ENCODE results near the gene GTSE1.
A peak's percentile ranks its signal among the peaks of the same experiment; 100 is the strongest.

The GTSE1 gene

DNA sequence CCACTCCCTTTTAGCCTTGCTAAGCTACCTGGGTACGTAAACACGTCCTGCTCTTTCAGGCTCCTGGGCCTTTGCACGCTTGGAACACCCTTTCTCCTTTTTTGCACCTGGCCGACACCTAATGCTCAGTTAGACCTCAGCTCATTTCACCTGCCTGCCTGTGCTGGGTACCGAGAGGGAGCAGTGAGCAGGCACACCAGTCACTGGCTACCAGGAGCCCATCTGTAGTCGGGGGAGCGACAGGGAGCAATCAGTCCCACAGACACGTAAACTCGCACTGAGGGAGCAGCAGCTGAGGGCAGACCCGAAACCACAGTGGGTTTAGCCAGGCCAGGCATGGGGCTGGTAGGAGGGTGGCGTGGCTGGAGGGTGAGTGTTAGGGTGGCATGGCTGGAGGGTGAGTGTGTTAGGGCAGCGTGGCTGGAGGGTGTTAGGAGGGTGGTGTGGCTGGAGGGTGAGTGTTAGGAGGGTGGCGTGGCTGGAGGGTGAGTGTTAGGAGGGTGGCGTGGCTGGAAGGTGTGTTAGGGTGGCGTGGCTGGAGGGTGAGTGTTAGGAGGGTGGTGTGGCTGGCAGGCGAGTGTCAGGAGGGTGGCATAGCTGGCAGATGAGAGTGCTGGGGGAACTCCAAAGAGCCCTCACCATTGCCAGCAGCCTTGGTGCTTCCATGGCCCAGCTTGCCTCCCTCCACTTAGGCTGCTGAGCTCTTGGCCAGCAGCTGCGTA lies 6.4 kb upstream of the GTSE1 start:
- H3K36me3 ChIP-seq (ENCODE audit: insufficient read depth, low read length): peaks cover 35% of the 10 kb centered on the region
- H3K27ac ChIP-seq (ENCODE audit: low read depth, low read length): no peak overlapping the region
- H3K9ac ChIP-seq (ENCODE audit: low read length): no peak overlapping the region
- no peaks in the 10 kb centered on the region for H3K4me1 ChIP-seq (ENCODE audit: insufficient read depth, low read length)
- H3K9me3 ChIP-seq (ENCODE audit: low read length): no peaks in the 10 kb centered on the region
- H3K4me3 ChIP-seq (ENCODE audit: low read depth in 1 of 2, low read length in 2 of 2): no peak overlapping the region
- no peaks in the 10 kb centered on the region for H3K27me3 ChIP-seq (ENCODE audit: control insufficient read depth in 1 of 2, insufficient read depth in 2 of 2, low read length in 2 of 2)

DNA sequence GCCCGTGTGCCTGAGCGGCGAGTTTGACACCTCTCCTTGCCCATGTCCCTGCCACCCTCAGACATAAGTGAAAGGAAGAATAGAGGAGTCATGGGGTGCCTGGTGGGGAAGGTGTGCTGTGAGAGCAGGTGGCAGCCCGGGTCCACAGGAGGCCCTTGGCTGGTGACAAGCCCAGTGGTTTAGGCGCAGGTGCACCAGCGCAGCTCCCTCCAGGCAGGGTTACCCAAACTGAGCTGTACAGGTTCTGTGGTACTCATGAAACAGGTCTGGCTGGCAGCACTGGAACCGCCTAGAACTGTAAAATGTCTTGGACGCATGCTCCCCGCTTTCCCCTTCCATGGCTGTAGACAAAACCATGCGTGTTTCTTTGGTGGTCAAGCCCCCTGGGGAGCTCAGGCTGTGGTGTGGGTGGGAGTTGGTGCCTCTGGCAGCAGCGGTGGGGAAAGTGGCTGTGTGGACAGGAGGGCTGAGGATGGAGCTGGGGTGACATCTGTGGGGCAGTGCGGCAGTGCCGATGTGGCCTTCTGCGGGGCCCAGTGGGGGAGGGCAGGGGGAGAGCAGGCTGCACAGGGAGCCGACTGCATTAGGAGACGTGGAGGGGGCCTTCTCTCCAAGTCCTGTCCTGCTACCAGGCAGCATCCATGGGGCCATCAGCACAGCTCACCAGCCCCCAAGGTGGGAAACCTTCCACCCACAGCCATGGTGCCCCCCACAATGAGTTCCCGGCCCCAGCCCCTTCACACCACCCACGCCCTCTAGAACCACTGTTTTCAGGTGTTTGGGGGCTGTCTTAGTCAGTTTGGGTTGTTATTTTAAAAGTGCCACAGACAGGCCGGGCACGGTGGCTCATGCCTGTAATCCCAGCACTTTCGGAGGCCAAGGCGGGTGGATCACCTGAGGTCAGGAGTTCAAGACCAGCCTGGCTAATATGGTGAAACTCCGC lies 5.6 kb upstream of the GTSE1 start:
- Histone ChIP-seq H3K4me1 (ENCODE audit: insufficient read depth, low read length) (peaks cover 8% of the 10 kb centered on the region), H3K27ac (ENCODE audit: low read depth, low read length) (no peak overlapping the region), H3K4me3 (ENCODE audit: low read depth in 1 of 2, low read length in 2 of 2) (no peak overlapping the region), H3K36me3 (ENCODE audit: insufficient read depth, low read length) (peaks cover 33% of the 10 kb centered on the region), H3K9ac (ENCODE audit: low read length) (no peak overlapping the region), H3K9me3 (ENCODE audit: low read length) (no peaks in the 10 kb centered on the region), H3K27me3 (ENCODE audit: control insufficient read depth in 1 of 2, insufficient read depth in 2 of 2, low read length in 2 of 2) (no peaks in the 10 kb centered on the region)

DNA sequence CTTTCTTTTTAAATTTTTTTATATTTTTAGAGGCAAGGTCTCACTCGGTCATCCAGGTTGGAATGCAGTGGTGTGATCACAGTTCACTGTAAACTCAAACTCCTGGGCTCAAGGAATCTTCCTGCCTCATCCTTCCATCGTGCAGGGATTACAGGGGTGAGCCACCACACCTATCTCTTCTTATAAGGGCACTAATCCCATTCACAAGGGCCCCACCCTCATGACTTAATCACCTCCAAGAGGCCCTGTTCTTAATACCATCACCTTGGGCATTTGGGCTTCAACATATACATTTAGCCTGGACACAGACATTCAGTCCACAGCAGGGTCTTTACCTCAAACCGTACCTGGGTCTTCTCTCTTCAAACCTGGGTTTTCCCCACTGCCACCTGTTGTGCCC lies 4.5 kb upstream of the GTSE1 start:
- H3K4me3 ChIP-seq (ENCODE audit: low read depth in 1 of 2, low read length in 2 of 2): no peak overlapping the region
- H3K9me3 ChIP-seq (ENCODE audit: low read length): no peaks in the 10 kb centered on the region
- peaks cover 13% of the 10 kb centered on the region for H3K4me1 ChIP-seq (ENCODE audit: insufficient read depth, low read length)
- H3K36me3 ChIP-seq (ENCODE audit: insufficient read depth, low read length): peaks cover 26% of the 10 kb centered on the region
- no peak overlapping the region for H3K27ac ChIP-seq (ENCODE audit: low read depth, low read length)
- H3K27me3 ChIP-seq (ENCODE audit: control insufficient read depth in 1 of 2, insufficient read depth in 2 of 2, low read length in 2 of 2): no peaks in the 10 kb centered on the region
- no peak overlapping the region for H3K9ac ChIP-seq (ENCODE audit: low read length)

DNA sequence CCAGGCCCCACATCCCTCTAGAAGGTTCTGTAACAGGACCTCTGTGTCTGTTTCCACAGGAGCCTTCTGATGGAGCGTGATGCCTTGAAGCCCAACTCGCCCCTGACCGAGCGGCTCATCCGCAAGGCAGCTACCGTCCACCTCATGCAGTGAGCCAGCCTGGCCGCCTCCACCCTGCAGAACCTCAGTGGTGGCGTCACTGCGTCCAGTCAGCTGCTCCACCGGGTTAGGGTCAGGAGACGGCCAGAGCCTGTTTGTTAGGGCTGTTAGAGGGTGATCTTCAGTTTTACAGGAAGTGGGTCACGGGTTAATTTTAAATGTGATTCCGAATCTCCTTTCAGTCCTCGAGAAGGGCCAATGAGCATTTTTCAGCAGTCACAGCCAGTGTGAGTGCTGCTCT lies 3.9 kb upstream of the GTSE1 start:
- Histone ChIP-seq H3K4me3 (ENCODE audit: low read depth in 1 of 2, low read length in 2 of 2) (no peak overlapping the region), H3K27me3 (ENCODE audit: control insufficient read depth in 1 of 2, insufficient read depth in 2 of 2, low read length in 2 of 2) (no peaks in the 10 kb centered on the region), H3K27ac (ENCODE audit: low read depth, low read length) (no peak overlapping the region), H3K9me3 (ENCODE audit: low read length) (no peaks in the 10 kb centered on the region), H3K9ac (ENCODE audit: low read length) (no peak overlapping the region), H3K36me3 (ENCODE audit: insufficient read depth, low read length) (peaks cover 21% of the 10 kb centered on the region), H3K4me1 (ENCODE audit: insufficient read depth, low read length) (peaks cover 17% of the 10 kb centered on the region)

DNA sequence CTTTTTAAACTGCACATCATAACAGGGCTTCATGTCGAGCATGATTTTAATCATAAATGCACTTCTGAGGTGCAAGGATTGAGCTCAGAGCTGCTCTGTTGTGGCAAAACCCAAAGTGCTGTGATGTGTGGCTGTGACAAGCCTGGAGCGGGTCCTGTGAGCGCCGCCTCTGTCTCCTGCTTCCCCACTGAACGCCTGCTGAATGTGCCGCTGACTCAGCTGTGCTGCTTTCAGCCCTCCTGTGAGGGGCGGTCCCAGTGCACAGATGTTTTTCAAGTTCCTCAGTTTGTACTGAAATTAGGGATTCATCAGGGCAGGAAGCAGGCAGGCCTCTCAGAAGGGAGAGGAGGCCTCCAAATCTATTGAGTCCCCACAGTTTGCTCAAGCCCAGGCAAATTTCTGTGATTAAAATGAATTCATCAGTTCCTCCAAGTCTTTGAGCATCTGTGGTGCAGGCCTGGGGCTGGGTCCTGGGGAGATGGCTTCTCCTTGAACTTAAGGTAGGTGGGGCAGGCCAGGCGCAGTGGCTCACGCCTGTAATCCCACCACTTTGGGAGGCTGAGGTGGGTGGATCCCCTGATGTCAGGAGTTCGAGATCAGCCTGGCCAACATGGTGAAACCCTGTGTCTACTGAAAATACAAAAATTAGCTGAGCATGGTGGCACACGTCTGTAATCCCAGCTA lies 3.0 kb upstream of the GTSE1 start:
- no peak overlapping the region for H3K27ac ChIP-seq (ENCODE audit: low read depth, low read length)
- H3K4me3 ChIP-seq (ENCODE audit: low read depth in 1 of 2, low read length in 2 of 2): no peak overlapping the region
- no peak overlapping the region for H3K9ac ChIP-seq (ENCODE audit: low read length)
- peaks cover 21% of the 10 kb centered on the region for H3K36me3 ChIP-seq (ENCODE audit: insufficient read depth, low read length)
- H3K9me3 ChIP-seq (ENCODE audit: low read length): no peaks in the 10 kb centered on the region
- no peaks in the 10 kb centered on the region for H3K27me3 ChIP-seq (ENCODE audit: control insufficient read depth in 1 of 2, insufficient read depth in 2 of 2, low read length in 2 of 2)
- H3K4me1 ChIP-seq (ENCODE audit: insufficient read depth, low read length): peaks cover 17% of the 10 kb centered on the region

GRCh38 chr22:46294784-46295183 lies 1.9 kb upstream of the GTSE1 start:
- Histone ChIP-seq H3K36me3 (ENCODE audit: insufficient read depth, low read length) (peaks cover 16% of the 10 kb centered on the region), H3K4me3 (ENCODE audit: low read depth in 1 of 2, low read length in 2 of 2) (no peak overlapping the region), H3K27ac (ENCODE audit: low read depth, low read length) (no peak overlapping the region), H3K9me3 (ENCODE audit: low read length) (no peaks in the 10 kb centered on the region), H3K9ac (ENCODE audit: low read length) (no peak overlapping the region), H3K27me3 (ENCODE audit: control insufficient read depth in 1 of 2, insufficient read depth in 2 of 2, low read length in 2 of 2) (no peaks in the 10 kb centered on the region), H3K4me1 (ENCODE audit: insufficient read depth, low read length) (peaks cover 17% of the 10 kb centered on the region)

DNA sequence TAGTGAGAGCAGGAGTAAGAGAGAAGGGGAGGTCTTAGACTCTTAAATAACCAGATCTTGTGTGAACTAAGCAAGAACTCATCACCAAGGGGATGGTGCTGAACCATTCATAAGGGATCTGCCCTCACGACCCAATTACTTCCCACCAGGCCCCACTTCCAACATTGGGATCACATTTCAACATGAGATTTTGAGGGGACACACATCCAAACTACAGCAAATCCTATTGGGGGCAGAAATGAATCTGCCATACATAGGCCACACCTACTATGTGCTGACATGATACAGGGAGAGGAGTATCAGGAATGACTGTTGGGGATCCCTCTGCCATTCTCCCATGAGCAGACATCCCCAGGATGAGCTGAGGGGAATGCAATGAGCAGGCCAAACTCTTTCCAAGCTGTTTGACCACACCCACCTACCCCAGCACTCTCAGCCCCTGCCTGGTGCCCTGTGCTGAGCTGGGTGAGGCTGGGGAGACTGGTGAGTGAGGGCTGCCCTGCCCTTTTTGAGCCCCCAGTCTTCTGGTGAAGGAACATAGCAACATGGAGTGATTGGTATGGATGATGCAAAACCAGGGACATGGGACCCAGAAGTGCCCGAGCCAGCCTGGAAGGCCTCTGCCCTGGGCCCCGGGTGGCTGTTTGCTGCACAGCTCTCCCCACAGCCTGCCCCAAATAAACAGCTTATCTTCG lies 1.2 kb upstream of the GTSE1 start:
- H3K9ac ChIP-seq (ENCODE audit: low read length): peak overlapping the region; percentile 50
- H3K27me3 ChIP-seq (ENCODE audit: control insufficient read depth in 1 of 2, insufficient read depth in 2 of 2, low read length in 2 of 2): no peaks in the 10 kb centered on the region
- peaks cover 17% of the 10 kb centered on the region for H3K4me1 ChIP-seq (ENCODE audit: insufficient read depth, low read length)
- H3K27ac ChIP-seq (ENCODE audit: low read depth, low read length): peak overlapping the region; percentile 88
- peaks cover 16% of the 10 kb centered on the region for H3K36me3 ChIP-seq (ENCODE audit: insufficient read depth, low read length)
- H3K4me3 ChIP-seq (ENCODE audit: low read depth in 1 of 2, low read length in 2 of 2): peak overlapping the region in 1 of 2 donors; percentile 72
- no peaks in the 10 kb centered on the region for H3K9me3 ChIP-seq (ENCODE audit: low read length)

- H3K4me3 ChIP-seq (ENCODE audit: low read depth in 1 of 2, low read length in 2 of 2): peak overlapping the region; percentile 23 to 72
- H3K4me1 ChIP-seq (ENCODE audit: insufficient read depth, low read length): peaks cover 17% of the 10 kb centered on the region
- H3K27me3 ChIP-seq (ENCODE audit: control insufficient read depth in 1 of 2, insufficient read depth in 2 of 2, low read length in 2 of 2): no peaks in the 10 kb centered on the region
- no peak overlapping the region for H3K9ac ChIP-seq (ENCODE audit: low read length)
- no peaks in the 10 kb centered on the region for H3K9me3 ChIP-seq (ENCODE audit: low read length)
- H3K27ac ChIP-seq (ENCODE audit: low read depth, low read length): no peak overlapping the region
- H3K36me3 ChIP-seq (ENCODE audit: insufficient read depth, low read length): peaks cover 13% of the 10 kb centered on the region
Observed at GRCh38 chr22:46297151-46297812, 612 bp downstream of the GTSE1 start.

- Histone ChIP-seq H3K27ac (ENCODE audit: low read depth, low read length) (no peak overlapping the region), H3K9me3 (ENCODE audit: low read length) (no peaks in the 10 kb centered on the region), H3K4me1 (ENCODE audit: insufficient read depth, low read length) (peaks cover 17% of the 10 kb centered on the region), H3K27me3 (ENCODE audit: control insufficient read depth in 1 of 2, insufficient read depth in 2 of 2, low read length in 2 of 2) (no peaks in the 10 kb centered on the region), H3K9ac (ENCODE audit: low read length) (no peak overlapping the region), H3K36me3 (ENCODE audit: insufficient read depth, low read length) (no peaks in the 10 kb centered on the region), H3K4me3 (ENCODE audit: low read depth in 1 of 2, low read length in 2 of 2) (no peak overlapping the region)
Observed at GRCh38 chr22:46299101-46299500, 2.4 kb downstream of the GTSE1 start.

- Histone ChIP-seq H3K9ac (ENCODE audit: low read length) (no peak overlapping the region), H3K36me3 (ENCODE audit: insufficient read depth, low read length) (no peaks in the 10 kb centered on the region), H3K4me3 (ENCODE audit: low read depth in 1 of 2, low read length in 2 of 2) (no peak overlapping the region), H3K27me3 (ENCODE audit: control insufficient read depth in 1 of 2, insufficient read depth in 2 of 2, low read length in 2 of 2) (no peaks in the 10 kb centered on the region), H3K9me3 (ENCODE audit: low read length) (no peaks in the 10 kb centered on the region), H3K27ac (ENCODE audit: low read depth, low read length) (no peak overlapping the region), H3K4me1 (ENCODE audit: insufficient read depth, low read length) (peaks cover 16% of the 10 kb centered on the region)
Observed at GRCh38 chr22:46300491-46300890, 3.8 kb downstream of the GTSE1 start.

All from muscle layer of colon (tissue), 2 donors.